IMR-90 (cell line): ENCODE measurements around the gene RAB27A. TPM values are rescaled to one million over a fixed set of nuclear protein-coding genes. Genes with fewer than 3 reads are reported as not detected.
A peak's percentile ranks its signal among the peaks of the same experiment; 100 is the strongest.

Experiments used
- ATAC-seq: fragments of 200-7000 bp; cut with Tn5 transposase; 2 replicates; pipeline ENCODE4 v1.9.1; 2020; ENCODE audit warnings: low read depth, mild to moderate bottlenecking, moderate library complexity
- BruUV-seq: library from RNA; stranded (reverse); fragments of 400-500 nt; replicated peaks from 2 replicates; lab custom pipeline; 2021; lab: Mats Ljungman, UMichigan
- CTCF ChIA-PET: fragments of 300-600 bp; formaldehyde crosslinking; extraction: SDS; loops from one replicate; lab custom pipeline; 2021; ENCODE audit warnings: antibody characterized with exemption; lab: Yijun Ruan, JAX
- POLR2A ChIA-PET: fragments of 300-600 bp; sonication (Branson Sonifier 250); formaldehyde crosslinking; loops from one replicate; lab custom pipeline; 2022; ENCODE audit warnings: antibody characterized with exemption; ENCODE audit not compliant: unreplicated experiment; lab: Charles Lee
- DNase-seq: peaks from one replicate; pipeline ENCODE4 v3.0.0; 2013
- H2AFZ ChIP-seq: replicated peaks from 2 replicates; pipeline ENCODE3; 2013; ENCODE audit warnings: low read length, mild to moderate bottlenecking; ENCODE audit not compliant: poor library complexity
- H2AK5ac ChIP-seq: 2 replicates; pipeline ENCODE4 v1.6.1; 2013; ENCODE audit warnings: low read depth, low read length, inconsistent platforms
- H2AK9ac ChIP-seq: replicated peaks from 2 replicates; pipeline ENCODE3; 2013; ENCODE audit warnings: mild to moderate bottlenecking, low read depth, low read length, moderate library complexity; ENCODE audit not compliant: poor library complexity
- H2BK120ac ChIP-seq: 2 replicates; pipeline ENCODE4 v1.6.1; 2013; ENCODE audit warnings: low read depth, low read length, inconsistent platforms
- H2BK15ac ChIP-seq: 3 replicates; pipeline ENCODE4 v1.6.1; 2013; ENCODE audit warnings: low read depth, low read length, inconsistent platforms
- H2BK20ac ChIP-seq: 2 replicates; pipeline ENCODE4 v1.6.1; 2013; ENCODE audit warnings: low read depth, mild to moderate bottlenecking, inconsistent platforms, low read length, moderate library complexity
- H2BK5ac ChIP-seq: 2 replicates; pipeline ENCODE4 v1.6.1; 2013; ENCODE audit warnings: mild to moderate bottlenecking, low read depth, low read length, inconsistent platforms; ENCODE audit not compliant: poor library complexity, severe bottlenecking
- H3K14ac ChIP-seq: replicated peaks from 2 replicates; pipeline ENCODE4 v1.6.1; 2013; ENCODE audit warnings: low read depth, low read length, inconsistent platforms
- H3K18ac ChIP-seq: 2 replicates; pipeline ENCODE4 v1.6.1; 2013; ENCODE audit warnings: low read depth, low read length, control low read depth
- H3K23ac ChIP-seq: 2 replicates; pipeline ENCODE4 v1.6.1; 2013; ENCODE audit warnings: low read depth, low read length, inconsistent platforms
- H3K27ac ChIP-seq: 2 replicates; pipeline ENCODE4 v1.5.1; 2013; ENCODE audit warnings: mild to moderate bottlenecking, control low read depth, low read length; ENCODE audit not compliant: insufficient read depth
- H3K27me3 ChIP-seq: 2 replicates; pipeline ENCODE4 v1.6.1; 2013; ENCODE audit warnings: low read length; ENCODE audit not compliant: control insufficient read depth, insufficient read depth
- H3K36me3 ChIP-seq: 2 replicates; pipeline ENCODE4 v1.6.1; 2013; ENCODE audit warnings: low read length, mixed read lengths; ENCODE audit not compliant: control insufficient read depth, insufficient read depth
- H3K4ac ChIP-seq: 2 replicates; pipeline ENCODE4 v1.6.1; 2013; ENCODE audit warnings: low read depth, low read length, inconsistent platforms
- H3K4me1 ChIP-seq: 2 replicates; pipeline ENCODE4 v1.6.1; 2013; ENCODE audit warnings: low read length, mixed read lengths; ENCODE audit not compliant: control insufficient read depth, insufficient read depth
- H3K4me2 ChIP-seq: 2 replicates; pipeline ENCODE4 v1.6.1; 2013; ENCODE audit warnings: low read depth, mild to moderate bottlenecking, control low read depth, low read length, moderate library complexity
- H3K4me3 ChIP-seq: 2 replicates; pipeline ENCODE4 v1.5.1; 2013; ENCODE audit warnings: low read depth, mild to moderate bottlenecking, control low read depth, low read length, moderate library complexity; ENCODE audit not compliant: insufficient read depth
- H3K56ac ChIP-seq: 2 replicates; pipeline ENCODE4 v1.6.1; 2013; ENCODE audit warnings: low read length, inconsistent platforms; ENCODE audit not compliant: insufficient read depth; ENCODE audit errors: extremely low read depth
- H3K79me1 ChIP-seq, 2 experiments: 2 replicates each; pipeline ENCODE4 v1.6.1; 2013; ENCODE audit warnings: low read length in 2 of 2, inconsistent platforms in 1 of 2, low read depth in 1 of 2
- H3K9ac ChIP-seq: 2 replicates; pipeline ENCODE4 v1.6.1; 2013; ENCODE audit warnings: low read depth, low read length, control low read depth
- H3K9me1 ChIP-seq: 2 replicates; pipeline ENCODE4 v1.6.1; 2013; ENCODE audit warnings: low read length, inconsistent platforms; ENCODE audit not compliant: insufficient read depth
- H3K9me3 ChIP-seq: 2 replicates; pipeline ENCODE4 v1.6.1; 2013; ENCODE audit warnings: low read length; ENCODE audit not compliant: control insufficient read depth, insufficient read depth
- H4K20me1 ChIP-seq: 2 replicates; pipeline ENCODE4 v1.6.1; 2013; ENCODE audit warnings: low read length, inconsistent platforms; ENCODE audit not compliant: insufficient read depth
- H4K5ac ChIP-seq: 2 replicates; pipeline ENCODE4 v1.6.1; 2013; ENCODE audit warnings: mild to moderate bottlenecking, low read depth, low read length, control low read depth
- H4K8ac ChIP-seq, 2 experiments: 2 replicates each; pipeline ENCODE4 v1.6.1; 2013; ENCODE audit warnings: low read depth in 2 of 2, low read length in 2 of 2, control low read depth in 1 of 2, inconsistent platforms in 1 of 2
- H4K91ac ChIP-seq: 2 replicates; pipeline ENCODE4 v1.6.1; 2013; ENCODE audit warnings: low read depth, low read length, inconsistent platforms; ENCODE audit not compliant: insufficient read depth
- CEBPB ChIP-seq: IDR thresholded peaks from 2 replicates; pipeline ENCODE4 v1.6.1; 2012; ENCODE audit warnings: low read depth, low read length, improper control_type of control experiment
- CHD1 ChIP-seq: IDR thresholded peaks from 2 replicates; pipeline ENCODE4 v1.6.1; 2012; ENCODE audit warnings: low read depth, low read length, improper control_type of control experiment
- ELK1 ChIP-seq: fragments of 150-350 bp; IDR thresholded peaks from 2 replicates; pipeline ENCODE4 v1.6.1; 2016; ENCODE audit warnings: low read depth, mild to moderate bottlenecking, low read length, moderate library complexity, borderline replicate concordance
- FOS ChIP-seq: fragments of 150-350 bp; IDR thresholded peaks from 2 replicates; pipeline ENCODE4 v1.6.1; 2016; ENCODE audit warnings: low read depth, low read length
- MXI1 ChIP-seq: IDR thresholded peaks from 2 replicates; pipeline ENCODE4 v1.6.1; 2012; ENCODE audit warnings: low read depth, mild to moderate bottlenecking, low read length, moderate library complexity, borderline replicate concordance
- RAD21 ChIP-seq: IDR thresholded peaks from 2 replicates; pipeline ENCODE4 v1.6.1; 2012; ENCODE audit warnings: low read length, improper control_type of control experiment
- SMC3 ChIP-seq: fragments of 150-350 bp; IDR thresholded peaks from 2 replicates; pipeline ENCODE4 v1.6.1; 2016; ENCODE audit warnings: low read depth, mild to moderate bottlenecking, antibody characterized with exemption, low read length, moderate library complexity
- WGBS, 2 experiments: methylation state at CpG; one replicate each; pipeline versions ENCODE4 v1.1.5 to v1.1.7; 2013; ENCODE audit warnings: missing lambda C conversion rate in 2 of 2; ENCODE audit not compliant: insufficient read length in 1 of 2; ENCODE audit errors: extremely low coverage in 2 of 2; 5-methylcytosine and 5-hydroxymethylcytosine counted together
- dilution Hi-C: fragments of 300-500 bp; cut with HindIII; formaldehyde crosslinking; loops from one replicate; pipeline ENCODE4 v1.14.3; 2018; ENCODE audit warnings: low sequenced_read_pairs; ENCODE audit not compliant: unreplicated experiment
- in situ Hi-C: fragments of 300-500 bp; cut with MboI; formaldehyde crosslinking; loops from 3 replicates; pipeline ENCODE4 v1.14.3; 2019; ENCODE audit warnings: low sequenced_read_pairs, inconsistent platforms, mixed read lengths
- intact Hi-C: fragments of 100-400 bp; cut with micrococcal nuclease; formaldehyde crosslinking; loops from 2 replicates; pipeline ENCODE4 v1.10.0; 2022
- polyA plus RNA-seq, 3 experiments: library from polyadenylated mRNA; depleted of rRNA; stranded (reverse); fragments of >200 nt; gene quantifications; 2 replicates each; pipeline ENCODE4 v1.2.3, GENCODE V29; 2012; ENCODE audit warnings: low replicate concordance in 1 of 3
- total RNA-seq: library from RNA; depleted of rRNA; stranded (reverse); fragments of >200 nt; gene quantifications from 2 replicates; pipeline ENCODE4 v1.2.3, GENCODE V29; 2012
- TF ChIP-seq, protein P1 (sequence below): conservative IDR thresholded peaks from 2 replicates; pipeline ENCODE4 v1.5.1; 2012; ENCODE audit warnings: mild to moderate bottlenecking, low read depth, low read length, improper control_type of control experiment

RAB27A gene
- total and polyA plus RNA-seq, 2 of the 4 experiments (the other 2 are of a cell fraction), result 4.8 to 13.7 TPM

- no peak overlapping the region for H2AK9ac ChIP-seq
- no peak overlapping the region for H2AFZ ChIP-seq
- H3K4me1 ChIP-seq, result peaks cover 25% of the 10 kb centered on the region
- dilution Hi-C loops, result no loop called here
- peaks cover 7% of the 10 kb centered on the region for H3K9me1 ChIP-seq
- no peak overlapping the region for H3K4me3 ChIP-seq
- no peak overlapping the region for H4K91ac ChIP-seq
- H2BK120ac ChIP-seq, result peak overlapping the region; percentile 20; the same call in 1 of the 2 replicates
- H3K27me3 ChIP-seq, result no peaks in the 10 kb centered on the region
- H3K4ac ChIP-seq, result no peak overlapping the region
- H3K4me2 ChIP-seq, result no peak overlapping the region; the same call in 1 of the 2 replicates
- 0 out of 4 replicates have a peak overlapping the region, but pooled peaks of 1 of the 2 experiments have one; percentile 35 for H4K8ac ChIP-seq
- H4K5ac ChIP-seq, result peak overlapping the region; percentile 77
- ChIA-PET POLR2A (no interaction called here), CTCF (interaction anchor here (1.4 kb wide), 1 partner anchor 12 kb away, joined by 4 read pairs; no protein-coding TSS in a partner anchor)
- intact Hi-C loops, result loop anchor here (5.0 kb wide), 1 partner anchor 33 kb away; no protein-coding TSS in a partner anchor
- no peak overlapping the region for H3K56ac ChIP-seq
- H4K20me1 ChIP-seq, result no peaks in the 10 kb centered on the region
- H3K27ac ChIP-seq, result no peak overlapping the region
- 0 out of 3 replicates have a peak overlapping the region, but pooled peaks have one; percentile 30 for H2BK15ac ChIP-seq
- peak overlapping the region; percentile 30; the same call in 1 of the 2 replicates for H3K18ac ChIP-seq
- DNase-seq (no peak), ATAC-seq (no peak)
- no peak overlapping the region for H2BK5ac ChIP-seq
- no peaks in the 10 kb centered on the region for H3K9me3 ChIP-seq
- BruUV-seq, result no TSS peak
- no peak overlapping the region for H3K9ac ChIP-seq
- no CpG with 5 or more reads among the region's 5 CpGs for WGBS, 2 experiments
- no peak overlapping the region; the same call in 1 of the 2 replicates for H2BK20ac ChIP-seq
- H3K79me1 ChIP-seq, result peaks cover 21 to 32% of the 10 kb centered on the region in 2 experiments
- H3K23ac ChIP-seq, result no peak overlapping the region
- no peaks in the 10 kb centered on the region for H3K36me3 ChIP-seq
- in situ Hi-C loops, result no loop called here
- TF ChIP-seq MXI1 (no peak), CEBPB (no peak), RAD21 (no peak), SMC3 (no peak), CHD1 (no peak), FOS (no peak), ELK1 (no peak)
- TF ChIP-seq, protein P1, sequence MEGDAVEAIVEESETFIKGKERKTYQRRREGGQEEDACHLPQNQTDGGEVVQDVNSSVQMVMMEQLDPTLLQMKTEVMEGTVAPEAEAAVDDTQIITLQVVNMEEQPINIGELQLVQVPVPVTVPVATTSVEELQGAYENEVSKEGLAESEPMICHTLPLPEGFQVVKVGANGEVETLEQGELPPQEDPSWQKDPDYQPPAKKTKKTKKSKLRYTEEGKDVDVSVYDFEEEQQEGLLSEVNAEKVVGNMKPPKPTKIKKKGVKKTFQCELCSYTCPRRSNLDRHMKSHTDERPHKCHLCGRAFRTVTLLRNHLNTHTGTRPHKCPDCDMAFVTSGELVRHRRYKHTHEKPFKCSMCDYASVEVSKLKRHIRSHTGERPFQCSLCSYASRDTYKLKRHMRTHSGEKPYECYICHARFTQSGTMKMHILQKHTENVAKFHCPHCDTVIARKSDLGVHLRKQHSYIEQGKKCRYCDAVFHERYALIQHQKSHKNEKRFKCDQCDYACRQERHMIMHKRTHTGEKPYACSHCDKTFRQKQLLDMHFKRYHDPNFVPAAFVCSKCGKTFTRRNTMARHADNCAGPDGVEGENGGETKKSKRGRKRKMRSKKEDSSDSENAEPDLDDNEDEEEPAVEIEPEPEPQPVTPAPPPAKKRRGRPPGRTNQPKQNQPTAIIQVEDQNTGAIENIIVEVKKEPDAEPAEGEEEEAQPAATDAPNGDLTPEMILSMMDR, result no peak
- H2AK5ac ChIP-seq, result no peak overlapping the region
- 0 out of 2 replicates have a peak overlapping the region, but pooled peaks have one; percentile 12 for H3K14ac ChIP-seq
Observed at GRCh38 chr15:55255714-55256113, 33.9 kb downstream of the RAB27A start.
